ENCODE measurements around the gene GPR45. TPM values are rescaled to one million over a fixed set of nuclear protein-coding genes. Genes with fewer than 3 reads are reported as not detected.

Gene GPR45
- total and polyA plus RNA-seq, 2 donors (not counting 3 experiments of a cell fraction or from before 2014, with no cell fraction given), result not detected

DNA sequence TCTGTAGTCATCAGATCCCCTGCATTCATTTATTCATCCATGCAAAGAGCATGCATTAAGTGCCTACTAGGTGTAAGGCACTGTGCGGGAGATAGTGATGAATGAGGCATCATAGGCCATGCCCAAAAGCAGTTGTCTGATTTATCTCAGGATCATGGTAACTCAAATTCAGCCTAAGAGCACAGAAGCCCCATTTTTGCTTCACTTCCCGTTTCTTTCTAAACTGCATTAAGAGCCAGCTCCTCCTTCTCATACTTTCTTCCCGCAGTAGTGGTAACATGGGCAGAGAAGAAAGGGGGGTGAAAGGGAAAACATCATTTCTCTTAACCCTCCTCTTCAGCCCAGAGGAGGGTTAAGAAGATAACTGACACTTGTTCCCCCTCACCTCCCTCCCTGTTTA is 2.9 kb downstream of the GPR45 start:
- H3K27me3 ChIP-seq (ENCODE audit: control insufficient read depth in 2 of 2, insufficient read depth in 2 of 2, low read length in 2 of 2), result peaks cover 0 to 1% of the 10 kb centered on the region in 2 experiments
- H3K4me1 ChIP-seq (ENCODE audit: control insufficient read depth, extremely low read depth, insufficient read depth, low read length), result no peaks in the 10 kb centered on the region
- no peak for DNase-seq (ENCODE audit: low read depth, low spot score)
- FAIRE-seq, result no peak
- H3K4me3 ChIP-seq (replicated peaks in 1 of 3; ENCODE audit: insufficient read depth in 1 of 3, low read depth in 1 of 3, low read length in 3 of 3), result no peak overlapping the region
- no peak overlapping the region for H3K9ac ChIP-seq (replicated peaks; ENCODE audit: extremely low read depth, insufficient read depth, low read length)
- TF ChIP-seq JUN (IDR thresholded peaks at IDR 0.05; ENCODE audit: borderline replicate concordance, insufficient read depth, insufficient read length, low read depth) (no peak), FOS (IDR thresholded peaks at IDR 0.05; ENCODE audit: borderline replicate concordance, insufficient read depth, low read length) (no peak), CTCF (IDR thresholded peaks at IDR 0.05; ENCODE audit: extremely low read depth in 1 of 2, insufficient read depth in 1 of 2, low read depth in 1 of 2, low read length in 2 of 2) (no peak), EZH2 (IDR thresholded peaks at IDR 0.05; ENCODE audit: borderline replicate concordance, low read depth, low read length, severe bottlenecking) (no peak), POLR2AphosphoS5 (IDR thresholded peaks at IDR 0.05; ENCODE audit: insufficient read depth, low read depth, low read length) (no peak), POLR2A (IDR thresholded peaks at IDR 0.05; ENCODE audit: low read depth, low read length) (no peak), MAX (IDR thresholded peaks at IDR 0.05; ENCODE audit: insufficient read depth, insufficient read length) (no peak), MYC (IDR thresholded peaks at IDR 0.05; ENCODE audit: low read depth, low read length) (no peak)
- no peaks in the 10 kb centered on the region for H3K79me2 ChIP-seq (ENCODE audit: control insufficient read depth, insufficient read depth, low read length)
- ChIA-PET POLR2A (no interaction called here), CTCF (interaction anchor here (0.9 to 2.3 kb wide), 7 partner anchors 18 to 277 kb away, joined by 3 to 24 read pairs (median 8); no protein-coding TSS in a partner anchor)
- H3K4me2 ChIP-seq (ENCODE audit: insufficient read depth, low read length), result no peak overlapping the region
- H3K9me1 ChIP-seq (replicated peaks; ENCODE audit: control insufficient read depth, extremely low read depth, insufficient read depth, low read length), result no peaks in the 10 kb centered on the region
- dilution Hi-C loops (cut with MboI; ENCODE audit: extremely low pct_ligation_motif_present, low sequenced_read_pairs) (no loop called here), intact Hi-C loops (cut with micrococcal nuclease) (loop anchor here (2.0 kb wide), 1 partner anchor 50 kb away; no protein-coding TSS in a partner anchor)
- no peak overlapping the region for H3K27ac ChIP-seq (ENCODE audit: insufficient read depth, low read depth, low read length)
- H2AFZ ChIP-seq (ENCODE audit: low read depth, low read length), result no peak overlapping the region
- no peaks in the 10 kb centered on the region for H3K9me3 ChIP-seq (replicated peaks; ENCODE audit: control insufficient read depth, insufficient read depth, low read length)
- H4K20me1 ChIP-seq (replicated peaks; ENCODE audit: control insufficient read depth, extremely low read depth, insufficient read depth, low read length), result no peaks in the 10 kb centered on the region
- H3K36me3 ChIP-seq (ENCODE audit: control insufficient read depth in 2 of 2, extremely low read depth in 1 of 2, insufficient read depth in 2 of 2, low read length in 2 of 2), result no peaks in the 10 kb centered on the region
- no TSS peak for BruUV-seq (replicated peaks)

Measured in endothelial cell of umbilical vein (primary cell).